ENCODE results near the gene FIGLA. TPM values are rescaled to one million over a fixed set of nuclear protein-coding genes. Genes with fewer than 3 reads are reported as not detected.

The FIGLA gene
- total RNA-seq, 1 donor from 2014 or later = not detected

DNA sequence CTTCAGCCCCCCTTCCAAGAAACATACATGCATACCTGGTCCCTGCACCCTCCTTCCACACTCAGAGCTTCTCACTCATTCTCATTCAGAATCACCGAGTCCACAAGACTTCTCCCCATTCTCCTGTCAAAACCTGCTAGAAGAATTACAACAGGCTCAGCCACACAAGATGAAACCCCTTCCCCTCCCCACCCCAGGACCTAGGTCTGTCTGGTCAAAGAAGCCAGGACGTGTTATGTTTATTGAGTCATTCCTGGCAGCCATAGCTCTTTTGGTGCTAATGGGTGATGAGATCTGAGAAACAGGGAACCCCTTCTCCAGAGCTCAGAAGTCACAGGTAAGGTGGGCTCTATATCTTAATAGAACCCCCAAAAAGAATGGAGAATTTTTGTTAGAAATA, 21.0 kb downstream of the FIGLA start:
- no peak for ATAC-seq
- Histone ChIP-seq H3K27me3 (peaks cover 45% of the 10 kb centered on the region), H3K9me3 (no peaks in the 10 kb centered on the region), H3K36me3 (no peaks in the 10 kb centered on the region), H3K4me3 (no peak overlapping the region), H3K4me1 (peaks cover 16% of the 10 kb centered on the region), H3K27ac (no peak overlapping the region)
- intact Hi-C loops (cut with DNase I) = no loop called here
- TF ChIP-seq, protein P1, sequence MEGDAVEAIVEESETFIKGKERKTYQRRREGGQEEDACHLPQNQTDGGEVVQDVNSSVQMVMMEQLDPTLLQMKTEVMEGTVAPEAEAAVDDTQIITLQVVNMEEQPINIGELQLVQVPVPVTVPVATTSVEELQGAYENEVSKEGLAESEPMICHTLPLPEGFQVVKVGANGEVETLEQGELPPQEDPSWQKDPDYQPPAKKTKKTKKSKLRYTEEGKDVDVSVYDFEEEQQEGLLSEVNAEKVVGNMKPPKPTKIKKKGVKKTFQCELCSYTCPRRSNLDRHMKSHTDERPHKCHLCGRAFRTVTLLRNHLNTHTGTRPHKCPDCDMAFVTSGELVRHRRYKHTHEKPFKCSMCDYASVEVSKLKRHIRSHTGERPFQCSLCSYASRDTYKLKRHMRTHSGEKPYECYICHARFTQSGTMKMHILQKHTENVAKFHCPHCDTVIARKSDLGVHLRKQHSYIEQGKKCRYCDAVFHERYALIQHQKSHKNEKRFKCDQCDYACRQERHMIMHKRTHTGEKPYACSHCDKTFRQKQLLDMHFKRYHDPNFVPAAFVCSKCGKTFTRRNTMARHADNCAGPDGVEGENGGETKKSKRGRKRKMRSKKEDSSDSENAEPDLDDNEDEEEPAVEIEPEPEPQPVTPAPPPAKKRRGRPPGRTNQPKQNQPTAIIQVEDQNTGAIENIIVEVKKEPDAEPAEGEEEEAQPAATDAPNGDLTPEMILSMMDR (IDR thresholded peaks at IDR 0.05) = no peak
- DNase-seq = no peak

DNA sequence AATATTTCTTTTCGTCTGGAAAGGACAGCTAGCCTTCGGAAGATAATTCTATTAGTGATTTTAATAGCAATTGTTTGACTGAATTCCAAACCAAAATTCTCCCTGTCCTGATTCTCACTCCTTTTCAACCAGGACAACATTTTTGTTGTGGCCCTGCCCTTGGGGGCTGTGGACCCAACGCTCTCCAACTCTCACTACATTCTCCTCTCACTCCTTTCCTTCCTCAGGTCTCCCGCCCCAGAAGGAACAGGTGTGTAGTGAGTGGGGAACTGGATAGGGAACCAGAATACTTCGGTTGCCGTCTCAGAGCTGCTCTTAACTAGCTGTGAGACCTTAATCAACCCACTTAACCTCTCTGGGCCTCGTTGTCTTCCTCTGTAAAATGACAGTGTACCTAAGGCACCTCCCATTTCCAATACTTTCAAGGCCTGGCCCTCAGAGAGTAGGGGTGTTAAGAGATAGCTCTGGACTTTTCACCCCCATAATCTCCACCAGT, 21.8 kb downstream of the FIGLA start:
- Histone ChIP-seq H3K4me1 (peaks cover 16% of the 10 kb centered on the region), H3K4me3 (no peak overlapping the region), H3K27me3 (peaks cover 48% of the 10 kb centered on the region), H3K9me3 (no peaks in the 10 kb centered on the region), H3K27ac (no peak overlapping the region), H3K36me3 (no peaks in the 10 kb centered on the region)
- no peak for ATAC-seq
- intact Hi-C loops (cut with DNase I) = no loop called here
- no peak for DNase-seq
- TF ChIP-seq, protein P1 (IDR thresholded peaks at IDR 0.05) = no peak

DNA sequence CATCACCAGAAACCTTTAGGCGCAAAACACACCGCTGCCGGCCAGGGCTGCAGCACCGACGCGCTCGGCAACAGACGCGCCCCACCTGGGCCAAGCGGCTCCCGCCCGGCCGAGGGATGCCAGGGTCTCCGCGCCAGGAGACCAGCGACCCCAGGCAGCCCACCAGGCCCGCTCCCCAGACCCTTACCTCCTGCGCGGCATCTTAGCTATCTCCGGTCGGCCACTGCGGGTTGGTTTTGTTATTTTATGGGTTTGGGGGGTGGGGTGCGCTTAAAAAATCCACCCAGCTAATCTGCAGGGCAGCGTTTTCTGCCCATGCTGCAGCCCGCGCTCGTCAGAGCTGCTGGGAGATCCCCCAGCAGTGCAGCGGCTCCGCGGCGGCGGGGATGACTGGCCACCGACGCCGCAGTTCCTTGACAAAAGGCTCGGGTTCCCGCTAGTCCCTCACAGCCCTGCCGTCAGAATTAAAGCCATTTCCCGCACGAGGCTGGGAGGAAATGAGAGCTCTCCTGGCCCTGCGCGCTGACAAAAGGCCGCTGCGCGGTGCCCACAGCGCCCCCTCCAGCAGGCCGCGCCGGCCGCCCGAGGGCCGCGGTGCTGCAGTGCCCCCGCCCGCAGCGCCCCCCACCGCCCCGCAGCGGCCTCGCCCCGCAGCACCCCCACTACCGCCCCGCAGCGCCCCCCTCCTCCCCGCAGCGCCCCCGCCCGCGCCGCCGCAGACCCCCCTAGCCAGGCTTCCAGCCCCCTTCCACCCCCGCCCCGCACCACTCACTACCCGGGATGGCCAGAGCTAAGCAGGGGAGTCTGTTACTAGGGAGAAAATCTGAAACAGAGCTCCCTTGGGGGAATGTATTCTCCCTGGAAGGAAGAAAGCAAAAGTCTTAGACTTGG, 22.5 kb downstream of the FIGLA start, which contains the start of gene ADD2:
Gene ADD2 (minus strand): TSS at position 502 of the 891 bp plus-strand sequence. CDS start 61,792 bp downstream, outside the sequence.
- no peak within 1 kb of the TSS for H3K27ac ChIP-seq
- ATAC-seq = peak; percentile 69
- H3K9me3 ChIP-seq = no peaks in the 10 kb centered on the region
- TF ChIP-seq, protein P1 (IDR thresholded peaks at IDR 0.05) = peak; percentile 19
- H3K4me1 ChIP-seq = peaks cover 16% of the 10 kb centered on the region
- intact Hi-C loops (cut with DNase I) = no loop called here
- peak; percentile 60 for DNase-seq
- H3K4me3 ChIP-seq = peak within 1 kb of the TSS; percentile 46
- H3K36me3 ChIP-seq = no peaks in the 10 kb centered on the region
- peaks cover 51% of the 10 kb centered on the region for H3K27me3 ChIP-seq

DNA sequence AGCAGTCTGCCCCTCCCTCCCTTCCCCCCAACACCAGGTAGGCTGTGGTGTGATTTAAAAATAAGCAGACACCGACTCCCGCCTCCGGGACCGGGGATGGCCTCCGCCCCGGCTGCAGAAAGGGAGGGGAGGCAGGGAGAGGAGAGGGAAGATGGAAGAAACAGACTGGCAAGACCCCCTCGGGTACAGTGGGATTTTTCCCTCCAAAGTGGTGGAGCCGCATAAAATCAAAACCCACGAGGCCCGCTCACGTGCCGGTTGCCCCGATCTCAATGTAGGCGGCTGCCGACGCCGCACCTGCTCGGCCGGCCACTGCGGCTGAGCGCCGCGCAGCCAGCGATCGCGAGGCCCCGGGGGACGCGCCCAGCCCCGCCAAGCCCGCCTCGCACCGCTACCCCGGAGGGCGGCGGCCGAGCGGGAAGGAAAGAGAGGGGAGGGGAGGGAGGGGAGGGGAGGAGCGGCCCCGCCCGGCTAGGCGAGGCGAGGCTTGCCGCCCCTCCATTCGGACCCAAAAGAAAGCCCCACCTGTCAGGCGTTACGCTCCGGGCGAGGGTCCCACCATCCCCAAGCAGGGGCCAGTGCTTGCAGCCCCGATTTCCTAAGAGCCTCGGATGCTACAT, 23.3 kb downstream of the FIGLA start:
- H3K27me3 ChIP-seq = peaks cover 51% of the 10 kb centered on the region
- TF ChIP-seq, protein P1 (IDR thresholded peaks at IDR 0.05) = no peak

DNA sequence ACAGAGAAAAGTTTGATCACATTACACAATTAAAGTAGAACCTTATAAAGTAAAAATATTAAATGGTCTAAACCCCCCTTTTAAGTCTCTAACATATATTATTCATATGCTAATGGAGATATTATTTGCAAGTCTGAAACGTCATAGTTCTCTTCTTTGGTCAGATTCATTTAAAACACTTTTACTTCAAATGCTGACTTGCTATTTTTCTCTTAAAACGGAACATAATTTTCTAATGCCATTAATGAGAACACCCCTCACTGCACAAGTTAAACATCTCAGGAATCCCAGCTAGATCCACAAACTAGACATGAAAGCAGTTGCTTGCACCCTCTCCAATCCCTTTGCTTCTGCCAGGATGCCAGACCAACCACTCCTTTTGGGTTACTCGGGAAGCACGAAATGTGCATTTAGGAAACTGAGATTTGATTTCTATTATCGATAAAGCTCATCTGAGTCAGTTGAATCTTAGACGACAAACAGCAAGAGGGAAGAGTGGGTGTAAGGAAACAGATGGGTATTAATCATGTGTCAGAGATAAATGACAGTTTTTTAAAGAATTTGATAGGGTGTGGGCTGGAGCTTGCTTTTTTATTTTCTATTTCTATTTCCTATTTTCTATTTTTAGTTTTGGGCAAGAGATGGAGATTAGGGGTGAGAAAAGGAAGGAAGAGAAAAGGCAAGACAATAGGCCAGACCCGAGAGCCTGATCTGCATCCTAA, 23.9 kb downstream of the FIGLA start:
- Histone ChIP-seq H3K4me1 (peaks cover 16% of the 10 kb centered on the region), H3K27ac (no peak overlapping the region), H3K27me3 (peaks cover 51% of the 10 kb centered on the region), H3K36me3 (no peaks in the 10 kb centered on the region), H3K9me3 (no peaks in the 10 kb centered on the region), H3K4me3 (peak overlapping the region; percentile 46)
- no peak for ATAC-seq
- TF ChIP-seq, protein P1 (IDR thresholded peaks at IDR 0.05) = no peak
- intact Hi-C loops (cut with DNase I) = no loop called here
- no peak for DNase-seq

More for the DNA sequence above, 23.3 kb downstream of the FIGLA start:
- Histone ChIP-seq H3K27ac (no peak overlapping the region), H3K9me3 (no peaks in the 10 kb centered on the region), H3K36me3 (no peaks in the 10 kb centered on the region), H3K4me1 (peaks cover 16% of the 10 kb centered on the region), H3K4me3 (peak overlapping the region; percentile 46)
- DNase-seq = no peak
- ATAC-seq = peak; percentile 37
- intact Hi-C loops (cut with DNase I) = no loop called here

Measured in upper lobe of right lung (tissue), 1 donor.